NCI-H460 (cell line): ENCODE results near the gene FBXW5. TPM values are rescaled to one million over a fixed set of nuclear protein-coding genes. Genes with fewer than 3 reads are reported as not detected.

Source experiments
- DNase-seq: peaks from one replicate; pipeline ENCODE4 v3.0.0-alpha.2; 2016; ENCODE audit warnings: low read depth; ENCODE audit errors: extremely low read depth
- polyA plus RNA-seq: library from polyadenylated mRNA; depleted of rRNA; stranded (reverse); fragments of >200 nt; gene quantifications from 2 replicates; pipeline ENCODE4 v1.2.3, GENCODE V29; 2014; cell fraction: nucleus; rRNA removed
- total RNA-seq: library from RNA; depleted of rRNA; stranded (reverse); fragments of >200 nt; shearing (Covaris generic); gene quantifications from 2 replicates; pipeline ENCODE4 v1.2.3, GENCODE V29; 2014; rRNA removed

FBXW5 gene
- total RNA-seq, result 93.0 and 112 TPM in 2 replicates
- polyA plus RNA-seq, result 570 and 634 TPM in 2 replicates

GRCh38 chr9:136944519-136945332 lies at the start of gene FBXW5, which contains the start of gene C8G:
Gene FBXW5, minus strand, starts transcription at chr9:136944738. Its CDS starts 655 bp downstream, at chr9:136944083.
Gene C8G, plus strand, starts transcription at chr9:136945243. Its CDS starts 78 bp downstream, at chr9:136945321.
- DNase-seq, result peak; percentile 94

GRCh38 chr9:136992819-136993369 lies 48.4 kb upstream of the FBXW5 start:
- DNase-seq, result no peak

GRCh38 chr9:136991993-136992818 lies 47.7 kb upstream of the FBXW5 start, which contains the start of gene PAXX:
Gene PAXX, plus strand, starts transcription at chr9:136992422. Its CDS starts 22 bp downstream, at chr9:136992444.
- DNase-seq, result peak; percentile 91

GRCh38 chr9:136990242-136990911 lies 45.8 kb upstream of the FBXW5 start:
- no peak for DNase-seq

GRCh38 chr9:136988872-136989271 lies 44.3 kb upstream of the FBXW5 start:
- DNase-seq, result no peak

GRCh38 chr9:136985853-136986252 lies 41.3 kb upstream of the FBXW5 start:
- no peak for DNase-seq

GRCh38 chr9:136985027-136985602 lies 40.6 kb upstream of the FBXW5 start:
- DNase-seq, result no peak

GRCh38 chr9:136984464-136985026 lies 40.0 kb upstream of the FBXW5 start:
- DNase-seq, result no peak

GRCh38 chr9:136983656-136984314 lies 39.2 kb upstream of the FBXW5 start:
- DNase-seq, result no peak

GRCh38 chr9:136983167-136983566 lies 38.6 kb upstream of the FBXW5 start:
- DNase-seq, result no peak

GRCh38 chr9:136982232-136983051 lies 37.9 kb upstream of the FBXW5 start, which contains the start of gene LCNL1:
Gene LCNL1, plus strand, starts transcription at chr9:136982993. Its CDS starts 594 bp downstream, at chr9:136983587.
- DNase-seq, result no peak

GRCh38 chr9:136981588-136982231 lies 37.2 kb upstream of the FBXW5 start:
- no peak for DNase-seq

- no peak for DNase-seq
Measured at GRCh38 chr9:136980669-136981478, 36.3 kb upstream of the FBXW5 start.

- DNase-seq, result no peak
Measured at GRCh38 chr9:136979769-136980587, 35.4 kb upstream of the FBXW5 start.

- no peak for DNase-seq
Measured at GRCh38 chr9:136978865-136979544, 34.5 kb upstream of the FBXW5 start.
